Heart left ventricle (tissue), 16 donors: ENCODE measurements around the gene B4GALT5. TPM values are rescaled to one million over a fixed set of nuclear protein-coding genes. Genes with fewer than 3 reads are reported as not detected.
A peak's percentile ranks its signal among the peaks of the same experiment; 100 is the strongest.

Experiments used
- ATAC-seq, 4 donors: fragments of 200-7000 bp; cut with Tn5 transposase; one replicate each; pipeline ENCODE4 v1.9.1; 2020 to 2022; ENCODE audit warnings: moderate library complexity in 4 of 4, mild to moderate bottlenecking in 3 of 4, moderate number of reproducible peaks in 1 of 4
- DNase-seq, 5 donors: peaks; one replicate each; pipeline ENCODE4 v3.0.0-alpha.2; 2020
- H3K27ac ChIP-seq, 12 donors: fragments of 200-600 bp; sonication (generic) in 4 of 12; one replicate each; pipeline versions ENCODE4 v1.5.0 to v1.8.0; 2016 to 2022; ENCODE audit warnings: mild to moderate bottlenecking in 2 of 12
- H3K27me3 ChIP-seq, 9 donors: fragments of 200-600 bp; sonication (generic) in 2 of 9; one replicate each; pipeline versions ENCODE4 v1.5.1 to v1.8.0; 2016 to 2022; ENCODE audit warnings: mild to moderate bottlenecking in 3 of 9
- H3K36me3 ChIP-seq, 9 donors: fragments of 200-600 bp; sonication (generic) in 2 of 9; one replicate each; pipeline versions ENCODE4 v1.5.0 to v1.8.0; 2018 to 2022; ENCODE audit warnings: mild to moderate bottlenecking in 2 of 9
- H3K4me1 ChIP-seq, 12 donors: fragments of 200-600 bp; sonication (generic) in 4 of 12; one replicate each; pipeline versions ENCODE4 v1.5.0 to v1.8.0; 2016 to 2022; ENCODE audit warnings: mild to moderate bottlenecking in 3 of 12
- H3K4me3 ChIP-seq, 12 donors: fragments of 200-600 bp; sonication (generic) in 4 of 12; one replicate each; pipeline versions ENCODE4 v1.5.0 to v1.8.0; 2017 to 2022; ENCODE audit warnings: mild to moderate bottlenecking in 9 of 12, moderate library complexity in 4 of 12
- H3K9me3 ChIP-seq, 12 donors: fragments of 200-600 bp; sonication (generic) in 4 of 12; one replicate each; pipeline versions ENCODE4 v1.5.0 to v1.8.0; 2016 to 2022; ENCODE audit warnings: mild to moderate bottlenecking in 1 of 12
- POLR2A ChIP-seq, 2 donors: fragments of 450-650 bp; IDR thresholded peaks; one replicate each; pipeline ENCODE4 v1.6.1; 2017; ENCODE audit warnings: antibody characterized with exemption in 2 of 2, mild to moderate bottlenecking in 2 of 2, moderate library complexity in 2 of 2
- WGBS, 4 donors: extraction: QIAGEN DNeasy Blood & Tissue Kit in 2 of 4; methylation state at CpG; one replicate each; pipeline versions ENCODE4 v1.1.5 to v1.1.7; 2013 to 2018; 5-methylcytosine and 5-hydroxymethylcytosine counted together
- intact Hi-C, 10 donors: fragments of 100-400 bp; cut with DNase I; formaldehyde crosslinking; loops; one replicate each; pipeline versions ENCODE4 v1.11.1 to v1.14.2; 2022
- polyA plus RNA-seq, 2 donors: library from polyadenylated mRNA; stranded (reverse); fragments of 200-250 nt; gene quantifications; one replicate each; pipeline ENCODE4 v1.2.3, GENCODE V29; 2013
- total RNA-seq, 9 donors: library from RNA; depleted of rRNA in 2 of 9; stranded (reverse); fragments of >200 nt in 2 of 9; fragmentation: NEBNext Ultra II Directional in 3 of 9; extraction: Animal tissue kit (Norgen Biotek cat#: 25700) in 3 of 9; gene quantifications; one replicate each; pipeline versions ENCODE4 v1.1.0 to v1.2.4, GENCODE V29; 2016 to 2023
- TF ChIP-seq, protein P1 (sequence below), 12 donors: fragments of 200-600 bp; sonication (generic) in 4 of 12; IDR thresholded peaks; one replicate each; pipeline versions ENCODE4 v1.5.0 to v1.8.0; 2018 to 2022; ENCODE audit warnings: antibody characterized with exemption in 12 of 12, mild to moderate bottlenecking in 5 of 12
- donor health status: ischemic (EF 13 %, LVEDD 7.1; RV severe dilation, severe dysfunction).
- donor health status: healthy with polysubstance abuse.
- donor health status: DM: no; HTN: yes; CAD: no.
- donor health status: DM: no; HTN: no; CAD: no.
- donor health status: ischemic (EF 25% LVEDD 6.9; RV normal size, moderate dysfunction).
- donor health status: ischemic (EF 25% LVEDD 5.7; RV mildly dilated, moderate dysfunction).
- donor health status: healthy.
- donor health status: DM: yes; HTN: yes; CAD: no.
- donor health status: ischemic (EF 35%, LVEDD 5.7; RV mildly dilated, moderate dysfunction).
- donor health status: nonischemic (EF 11% LVEDD 7.7; RV severe dilation, severe dysfunction).
- donor health status: DM: yes; HTN: yes; CAD: no.
- donor health status: PGD.
- donor health status: ischemic (EF 29% LVEDD 5.4; RV normal size, mild dysfunction).
- donor health status: nonischemic (EF 23%, LVEDD 6.1; RV moderate dilation, normal function).

The B4GALT5 gene
- total and polyA plus RNA-seq, 11 donors: 7.0 to 60.4 (median 29.3) TPM

DNA sequence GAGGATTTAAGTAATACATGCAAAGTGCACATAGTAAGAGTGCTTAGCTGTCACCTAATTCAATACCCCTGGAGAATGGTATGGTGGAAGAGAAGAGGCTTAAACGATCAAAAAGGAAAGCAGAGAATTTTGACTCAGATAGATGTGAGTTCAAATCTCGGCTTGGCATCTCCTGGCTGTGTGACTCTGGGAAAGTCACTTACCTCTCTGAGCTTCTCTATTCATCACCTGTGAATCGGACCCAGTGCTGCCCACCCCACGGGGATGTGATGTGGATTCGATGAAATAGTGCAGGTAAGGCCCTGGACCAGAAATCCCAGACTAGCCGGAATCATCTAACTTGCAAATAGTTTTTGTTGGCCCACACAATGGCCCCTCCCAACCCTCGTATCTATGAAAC is 1.8 kb upstream of the B4GALT5 start:
- Histone ChIP-seq H3K27ac (no peak overlapping the region), H3K4me1 (peaks cover 0 to 32% (median 20%) of the 10 kb centered on the region in 12 donors), H3K36me3 (no peaks in the 10 kb centered on the region), H3K4me3 (no peak overlapping the region), H3K9me3 (no peaks in the 10 kb centered on the region), H3K27me3 (no peaks in the 10 kb centered on the region)
- no peak for ATAC-seq
- DNase-seq: no peak
- WGBS, 4 donors: 92 to 95% (median 93%) methylated on average over 7 of the region's 7 CpGs
- intact Hi-C loops: loop anchor here in 5 of 10 donors (10.0 kb wide), 3 partner anchors 99 to 199 kb away; partner anchors contain the start of genes SLC9A8 (in 2 of the 5) and SPATA2 (in 1 of the 5)
- TF ChIP-seq, protein P1, sequence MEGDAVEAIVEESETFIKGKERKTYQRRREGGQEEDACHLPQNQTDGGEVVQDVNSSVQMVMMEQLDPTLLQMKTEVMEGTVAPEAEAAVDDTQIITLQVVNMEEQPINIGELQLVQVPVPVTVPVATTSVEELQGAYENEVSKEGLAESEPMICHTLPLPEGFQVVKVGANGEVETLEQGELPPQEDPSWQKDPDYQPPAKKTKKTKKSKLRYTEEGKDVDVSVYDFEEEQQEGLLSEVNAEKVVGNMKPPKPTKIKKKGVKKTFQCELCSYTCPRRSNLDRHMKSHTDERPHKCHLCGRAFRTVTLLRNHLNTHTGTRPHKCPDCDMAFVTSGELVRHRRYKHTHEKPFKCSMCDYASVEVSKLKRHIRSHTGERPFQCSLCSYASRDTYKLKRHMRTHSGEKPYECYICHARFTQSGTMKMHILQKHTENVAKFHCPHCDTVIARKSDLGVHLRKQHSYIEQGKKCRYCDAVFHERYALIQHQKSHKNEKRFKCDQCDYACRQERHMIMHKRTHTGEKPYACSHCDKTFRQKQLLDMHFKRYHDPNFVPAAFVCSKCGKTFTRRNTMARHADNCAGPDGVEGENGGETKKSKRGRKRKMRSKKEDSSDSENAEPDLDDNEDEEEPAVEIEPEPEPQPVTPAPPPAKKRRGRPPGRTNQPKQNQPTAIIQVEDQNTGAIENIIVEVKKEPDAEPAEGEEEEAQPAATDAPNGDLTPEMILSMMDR (IDR thresholded peaks at IDR 0.05): no peak
- no peak for TF ChIP-seq POLR2A (IDR thresholded peaks at IDR 0.05)

DNA sequence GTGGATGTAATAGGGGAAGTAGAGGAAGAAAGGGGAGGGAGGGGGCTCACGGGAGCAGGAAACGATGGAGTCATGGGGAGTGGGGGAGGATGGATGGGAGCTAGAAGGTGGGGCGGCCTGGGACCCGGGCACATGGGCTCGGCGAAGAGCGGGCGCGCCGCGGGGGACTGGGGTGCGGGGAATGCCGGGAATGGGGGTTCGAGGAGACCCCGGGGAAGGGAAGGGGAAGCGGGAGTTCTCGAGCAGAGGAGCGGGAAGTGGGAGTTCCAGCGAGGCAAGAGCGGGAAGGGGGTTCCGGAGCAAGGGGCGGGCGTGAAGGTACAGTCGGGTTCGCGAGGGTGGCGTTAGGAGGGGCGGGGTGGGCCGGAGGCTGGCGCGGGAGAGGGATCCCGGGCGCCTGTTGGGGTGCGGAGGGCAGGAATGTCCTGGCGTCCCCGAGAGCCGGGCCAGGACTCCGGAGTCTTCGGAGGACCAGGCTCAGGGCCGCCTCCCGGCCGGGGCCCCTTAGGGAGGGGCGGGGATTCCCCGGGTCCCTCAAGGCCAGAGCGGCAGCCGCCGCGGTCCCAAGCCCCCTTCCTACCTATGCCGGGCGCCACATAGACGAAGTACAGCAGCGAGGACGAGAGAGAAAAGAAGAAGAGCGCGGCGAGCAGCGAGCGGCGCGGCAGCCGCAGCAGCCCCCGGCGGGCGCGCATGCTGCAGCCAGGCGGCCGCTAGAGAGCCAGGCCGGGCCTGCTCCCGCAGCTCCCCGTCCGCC is 504 bp downstream of the B4GALT5 start:
- DNase-seq: peak; percentile 39 to 74 (median 52)
- WGBS, 4 donors: 1% methylated on average over 33 to 71 of the region's 71 CpGs
- Histone ChIP-seq H3K36me3 (no peaks in the 10 kb centered on the region), H3K27me3 (no peaks in the 10 kb centered on the region), H3K27ac (peak overlapping the region; percentile 69 to 97 (median 94)), H3K4me3 (peak overlapping the region; percentile 56 to 99 (median 98)), H3K9me3 (no peaks in the 10 kb centered on the region), H3K4me1 (peaks cover 0 to 55% (median 34%) of the 10 kb centered on the region in 12 donors)
- intact Hi-C loops: loop anchor here in 9 of 10 donors (2.0 to 10.0 kb wide), 7 partner anchors 76 to 202 kb away; partner anchors contain the start of genes SLC9A8 (in 7 of the 9) and SPATA2 (in 1 of the 9)
- no peak for TF ChIP-seq POLR2A (IDR thresholded peaks at IDR 0.05)
- TF ChIP-seq, protein P1 (IDR thresholded peaks at IDR 0.05): peak in 1 of 12 donors; percentile 11
- peak; percentile 47 to 66 (median 56) for ATAC-seq

DNA sequence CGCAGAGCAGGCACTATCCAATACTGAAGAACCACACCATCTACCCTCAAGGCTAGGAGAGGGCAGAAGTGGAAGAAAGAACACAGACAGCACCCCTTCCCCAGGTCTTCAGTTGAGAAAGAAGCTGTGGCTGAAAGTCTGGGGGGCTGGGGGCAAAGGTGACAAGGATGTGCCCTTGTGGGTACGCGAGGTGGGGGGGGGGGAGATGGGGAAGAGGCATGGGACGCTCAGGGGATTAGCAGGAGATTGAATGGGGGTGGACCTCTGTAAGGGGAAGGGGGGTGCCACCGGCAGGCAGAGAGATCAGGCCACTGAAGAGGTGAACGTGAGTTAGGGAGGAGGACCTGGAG is 1.1 kb downstream of the B4GALT5 start:
- peak overlapping the region in 11 of 12 donors; percentile 92 to 97 (median 94) for H3K27ac ChIP-seq
- intact Hi-C loops: loop anchor here in 9 of 10 donors (2.0 to 10.0 kb wide), 7 partner anchors 75 to 202 kb away; partner anchors contain the start of genes SLC9A8 (in 7 of the 9) and SPATA2 (in 1 of the 9)
- H3K4me3 ChIP-seq: peak overlapping the region; percentile 56 to 99 (median 98)
- no peaks in the 10 kb centered on the region for H3K9me3 ChIP-seq
- TF ChIP-seq, protein P1 (IDR thresholded peaks at IDR 0.05): no peak
- TF ChIP-seq POLR2A (IDR thresholded peaks at IDR 0.05): no peak
- H3K27me3 ChIP-seq: no peaks in the 10 kb centered on the region
- no peaks in the 10 kb centered on the region for H3K36me3 ChIP-seq
- WGBS, 4 donors: 1 to 6% (median 2%) methylated on average over 6 of the region's 6 CpGs
- ATAC-seq: peak in 1 of 4 donors; percentile 16
- DNase-seq: no peak
- H3K4me1 ChIP-seq: peaks cover 0 to 59% (median 35%) of the 10 kb centered on the region in 12 donors

DNA sequence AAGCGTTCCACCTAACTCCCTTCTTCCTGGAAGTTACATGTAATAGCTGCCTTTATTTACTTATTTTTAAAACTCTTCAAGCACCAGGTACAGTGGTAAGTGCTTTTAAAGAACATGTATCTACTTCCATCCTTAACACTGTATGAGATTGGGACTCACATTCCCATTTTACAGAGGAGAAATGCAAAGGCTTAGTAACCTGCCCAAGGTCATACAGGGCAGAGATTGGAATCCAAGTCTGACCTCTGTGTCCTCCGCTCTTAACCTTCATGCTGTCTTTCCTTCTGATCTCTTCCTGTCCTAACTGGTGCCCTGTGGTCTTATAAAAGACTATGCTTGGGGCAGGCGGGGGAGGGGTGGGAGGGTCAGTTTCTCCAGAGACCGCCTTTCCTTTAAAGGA is 1.6 kb downstream of the B4GALT5 start:
- DNase-seq (no peak), ATAC-seq (no peak)
- no peaks in the 10 kb centered on the region for H3K27me3 ChIP-seq
- intact Hi-C loops: loop anchor here in 9 of 10 donors (2.0 to 10.0 kb wide), 7 partner anchors 75 to 203 kb away; partner anchors contain the start of genes SLC9A8 (in 7 of the 9) and SPATA2 (in 1 of the 9)
- H3K27ac ChIP-seq: peak overlapping the region in 10 of 12 donors; percentile 0 to 97 (median 93)
- peak overlapping the region in 11 of 12 donors; percentile 56 to 99 (median 98) for H3K4me3 ChIP-seq
- TF ChIP-seq POLR2A (IDR thresholded peaks at IDR 0.05): no peak
- TF ChIP-seq, protein P1 (IDR thresholded peaks at IDR 0.05): no peak
- H3K4me1 ChIP-seq: peaks cover 0 to 64% (median 40%) of the 10 kb centered on the region in 12 donors
- WGBS, 4 donors: 58 to 67% (median 59%) methylated on average over 4 of the region's 4 CpGs
- no peaks in the 10 kb centered on the region for H3K9me3 ChIP-seq
- no peaks in the 10 kb centered on the region for H3K36me3 ChIP-seq
